Measurements from ENCODE around the gene SHOX. TPM values are rescaled to one million over a fixed set of nuclear protein-coding genes. Genes with fewer than 3 reads are reported as not detected.

Gene SHOX
- total and polyA plus RNA-seq, 7 donors: 0.06 to 0.60 (median 0.32) TPM; not detected in 3

- Histone ChIP-seq H3K27me3 (no peaks in the 10 kb centered on the region), H3K9me3 (no peaks in the 10 kb centered on the region), H3K4me3 (no peak overlapping the region), H3K27ac (no peak overlapping the region), H3K4me1 (no peaks in the 10 kb centered on the region), H3K36me3 (no peaks in the 10 kb centered on the region)
- WGBS, 2 donors: 92 to 94% methylated on average over 10 of the region's 10 CpGs
- intact Hi-C loops (cut with DNase I): no loop called here
- no peak for DNase-seq
- no peak for TF ChIP-seq POLR2A (IDR thresholded peaks at IDR 0.05)
- TF ChIP-seq CTCF (IDR thresholded peaks at IDR 0.05): no peak
- no peak for TF ChIP-seq POLR2AphosphoS5 (IDR thresholded peaks at IDR 0.05)
- no peak for TF ChIP-seq EP300 (IDR thresholded peaks at IDR 0.05)
Observed at GRCh38 chrX:661154-661553, 30.6 kb downstream of the SHOX start.

GRCh38 chrX:662126-662525 is 31.5 kb downstream of the SHOX start:
- Histone ChIP-seq H3K9me3 (peaks cover 0 to 5% (median 1%) of the 10 kb centered on the region in 4 donors), H3K4me3 (no peak overlapping the region)
- WGBS, 2 donors: 80 to 89% methylated on average over 20 of the region's 20 CpGs

GRCh38 chrX:663841-664240 is 33.2 kb downstream of the SHOX start:
- intact Hi-C loops (cut with DNase I): no loop called here
- DNase-seq: peak; percentile 19
- Histone ChIP-seq H3K36me3 (no peaks in the 10 kb centered on the region), H3K4me1 (no peaks in the 10 kb centered on the region), H3K9me3 (peaks cover 0 to 5% (median 1%) of the 10 kb centered on the region in 4 donors), H3K27me3 (no peaks in the 10 kb centered on the region), H3K4me3 (no peak overlapping the region), H3K27ac (no peak overlapping the region)
- 92 to 95% methylated on average over 18 of the region's 18 CpGs for WGBS, 2 donors
- no peak for TF ChIP-seq POLR2A (IDR thresholded peaks at IDR 0.05)
- no peak for TF ChIP-seq CTCF (IDR thresholded peaks at IDR 0.05)
- TF ChIP-seq POLR2AphosphoS5 (IDR thresholded peaks at IDR 0.05): no peak
- TF ChIP-seq EP300 (IDR thresholded peaks at IDR 0.05): no peak

More at GRCh38 chrX:662126-662525, 31.5 kb downstream of the SHOX start:
- intact Hi-C loops (cut with DNase I): no loop called here
- DNase-seq: peak; percentile 28
- Histone ChIP-seq H3K27ac (no peak overlapping the region), H3K27me3 (no peaks in the 10 kb centered on the region), H3K4me1 (no peaks in the 10 kb centered on the region), H3K36me3 (no peaks in the 10 kb centered on the region)
- no peak for TF ChIP-seq EP300 (IDR thresholded peaks at IDR 0.05)
- no peak for TF ChIP-seq POLR2AphosphoS5 (IDR thresholded peaks at IDR 0.05)
- no peak for TF ChIP-seq POLR2A (IDR thresholded peaks at IDR 0.05)
- no peak for TF ChIP-seq CTCF (IDR thresholded peaks at IDR 0.05)

GRCh38 chrX:666762-667720 is 36.5 kb downstream of the SHOX start:
- TF ChIP-seq CTCF (IDR thresholded peaks at IDR 0.05): no peak
- TF ChIP-seq POLR2A (IDR thresholded peaks at IDR 0.05): no peak
- TF ChIP-seq POLR2AphosphoS5 (IDR thresholded peaks at IDR 0.05): no peak
- TF ChIP-seq EP300 (IDR thresholded peaks at IDR 0.05): no peak
- Histone ChIP-seq H3K27me3 (peaks cover 0 to 22% (median 0%) of the 10 kb centered on the region in 3 donors), H3K36me3 (no peaks in the 10 kb centered on the region), H3K4me3 (no peak overlapping the region), H3K27ac (no peak overlapping the region), H3K9me3 (peaks cover 0 to 5% (median 1%) of the 10 kb centered on the region in 4 donors), H3K4me1 (no peaks in the 10 kb centered on the region)
- 54 to 75% methylated on average over 27 of the region's 27 CpGs for WGBS, 2 donors
- DNase-seq: peak; percentile 14
- intact Hi-C loops (cut with DNase I): no loop called here

All from sigmoid colon (tissue), 7 donors.